ENCODE results near the gene KCNIP3.

KCNIP3 gene

GRCh38 chr2:95274291-95275150 is 22.6 kb upstream of the KCNIP3 start, which contains the start of gene PROM2:
Gene PROM2 (plus strand): TSS chr2:95274449. CDS start chr2:95274586, 137 bp downstream.
- DNase-seq, result no peak

- no peak for DNase-seq
Measured at GRCh38 chr2:95275151-95275515, 22.0 kb upstream of the KCNIP3 start.

- no peak for DNase-seq
Measured at GRCh38 chr2:95275601-95276243, 21.4 kb upstream of the KCNIP3 start.

- no peak for DNase-seq
Measured at GRCh38 chr2:95276244-95276887, 20.8 kb upstream of the KCNIP3 start.

GRCh38 chr2:95276888-95277245 is 20.3 kb upstream of the KCNIP3 start:
- no peak for DNase-seq

- DNase-seq, result no peak
Measured at GRCh38 chr2:95277246-95277906, 19.8 kb upstream of the KCNIP3 start.

GRCh38 chr2:95278051-95278471 is 19.1 kb upstream of the KCNIP3 start:
- no peak for DNase-seq

GRCh38 chr2:95278637-95279225 is 18.4 kb upstream of the KCNIP3 start:
- DNase-seq, result no peak

- no peak for DNase-seq
Measured at GRCh38 chr2:95279435-95280035, 17.6 kb upstream of the KCNIP3 start.

- no peak for DNase-seq
Measured at GRCh38 chr2:95281071-95281470, 16.1 kb upstream of the KCNIP3 start.

- no peak for DNase-seq
Measured at GRCh38 chr2:95281786-95282185, 15.4 kb upstream of the KCNIP3 start.

GRCh38 chr2:95282458-95282857 is 14.7 kb upstream of the KCNIP3 start:
- no peak for DNase-seq

GRCh38 chr2:95283562-95283961 is 13.6 kb upstream of the KCNIP3 start:
- DNase-seq, result no peak

- no peak for DNase-seq
Measured at GRCh38 chr2:95284886-95285541, 12.1 kb upstream of the KCNIP3 start.

- DNase-seq, result no peak
Measured at GRCh38 chr2:95285542-95285932, 11.6 kb upstream of the KCNIP3 start.

- DNase-seq, result no peak
Measured at GRCh38 chr2:95287336-95287735, 9.8 kb upstream of the KCNIP3 start.

- DNase-seq, result no peak
Measured at GRCh38 chr2:95287806-95288205, 9.3 kb upstream of the KCNIP3 start.

GRCh38 chr2:95289253-95289652 is 7.9 kb upstream of the KCNIP3 start:
- DNase-seq, result no peak

GRCh38 chr2:95291222-95291621 is 5.9 kb upstream of the KCNIP3 start:
- no peak for DNase-seq

GRCh38 chr2:95292623-95293260 is 4.4 kb upstream of the KCNIP3 start:
- DNase-seq, result no peak

Data from anterior cingulate cortex (tissue), 58 donors.